Activated T-cell treated with anti-CD3 and anti-CD28 coated beads, Interleukin-2, amount 50 U/mL, for 1 hour (primary cell): ENCODE data around the gene SIN3A.

Experiments used
- DNase-seq: peaks from one replicate; pipeline ENCODE4 v3.0.0-alpha.2; 2020

SIN3A gene

DNA sequence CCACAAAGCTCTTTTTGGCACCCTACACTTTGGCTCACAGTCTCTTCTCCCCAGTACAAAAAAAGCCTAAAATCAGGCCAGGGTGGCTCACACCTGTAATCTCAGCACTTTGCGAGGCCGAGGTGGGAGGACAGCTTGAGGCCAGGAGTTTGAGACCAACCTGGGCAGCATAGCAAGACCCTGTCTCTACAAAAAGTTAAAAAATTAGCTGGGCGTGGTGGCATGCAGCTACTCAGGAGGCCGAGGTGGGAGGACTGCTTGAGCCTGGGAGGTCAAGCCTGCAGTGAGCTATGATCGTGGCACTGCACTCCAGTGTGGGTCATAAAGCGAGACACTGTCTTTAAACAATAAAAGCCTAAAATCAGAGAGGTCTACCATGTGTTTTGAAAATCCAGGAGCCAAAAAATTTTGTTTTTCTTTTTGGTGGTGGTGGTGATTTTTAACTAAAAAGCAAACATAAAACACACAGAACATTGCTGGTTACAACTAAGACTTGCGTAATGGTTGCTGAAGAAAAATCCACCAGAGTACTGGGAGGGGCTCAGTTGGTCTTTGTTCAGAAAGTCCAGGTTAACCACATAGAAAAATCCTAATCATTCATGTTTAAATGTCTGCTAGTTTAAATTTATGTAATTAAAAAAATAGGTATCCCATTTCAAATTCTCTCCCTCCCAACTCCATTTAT is 81.5 kb downstream of the SIN3A start:
- DNase-seq: no peak

DNA sequence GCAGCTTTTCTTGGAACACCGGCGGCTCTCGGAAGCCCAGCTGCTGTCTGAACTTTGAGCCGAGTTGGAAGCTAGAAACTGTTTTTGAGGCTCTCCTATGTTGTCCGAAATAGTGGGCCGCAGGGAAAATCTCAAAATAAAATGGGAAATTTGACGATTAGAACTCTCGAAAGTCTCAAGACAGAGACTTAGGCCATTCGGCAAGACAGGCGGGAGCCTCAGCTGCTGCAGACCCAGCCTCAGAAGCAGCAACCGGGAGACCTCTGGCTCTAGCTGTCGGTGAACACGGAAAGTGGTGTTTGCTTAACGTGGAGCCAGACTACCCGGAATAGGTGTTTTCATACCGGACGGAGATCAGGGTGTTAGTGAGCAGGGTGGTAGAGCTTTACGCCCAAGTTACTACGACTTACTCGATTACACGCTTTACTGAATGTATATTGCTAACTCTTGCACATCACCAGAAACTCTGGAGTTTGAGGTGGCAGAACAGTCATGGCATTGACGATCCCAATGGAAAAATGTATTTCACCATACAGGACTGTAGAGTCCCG is 82.7 kb downstream of the SIN3A start:
- no peak for DNase-seq

DNA sequence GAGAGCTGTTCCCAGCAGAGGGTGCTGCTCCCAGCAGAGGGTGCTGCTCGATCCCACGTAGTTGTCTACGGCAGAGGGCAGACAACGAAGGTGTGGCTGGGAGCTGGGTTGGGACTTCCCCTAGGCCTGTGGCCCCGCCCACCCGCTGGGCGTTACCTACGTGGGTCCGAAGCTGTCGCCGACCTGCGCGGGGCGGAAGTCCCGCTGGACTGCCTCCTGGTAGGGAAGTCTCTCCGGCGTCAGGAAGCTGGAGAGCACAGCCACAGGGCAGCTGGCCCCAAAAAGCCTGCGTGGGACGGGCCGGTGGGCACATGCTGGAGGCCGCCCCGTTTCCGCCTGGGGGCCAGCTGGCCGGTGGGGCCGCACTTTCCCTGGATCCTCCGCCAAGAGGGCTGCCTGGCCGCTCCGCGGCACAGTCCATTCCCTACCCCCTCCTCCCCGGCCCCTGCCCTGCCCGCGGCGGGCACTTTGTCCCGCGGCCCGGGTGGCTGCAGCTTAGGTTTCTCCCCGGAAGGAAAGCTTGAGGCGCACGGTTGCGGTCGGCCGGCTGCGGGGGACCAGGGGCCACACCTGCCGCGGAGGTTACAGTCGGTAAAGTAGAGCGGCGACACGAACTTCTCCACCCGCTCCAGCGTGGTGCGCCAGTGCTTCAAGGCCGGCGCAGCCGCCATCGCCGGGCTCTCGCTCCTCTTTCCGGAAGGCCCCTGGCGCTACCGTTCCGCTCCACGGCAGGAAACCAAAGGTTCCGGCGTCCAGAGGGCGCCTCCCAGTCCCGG is 83.4 kb downstream of the SIN3A start, which contains the start of gene MAN2C1:
Gene MAN2C1, minus strand, starts transcription at position 695 of the 776 bp plus-strand sequence. Its CDS starts 24 bp downstream, at position 671.
- DNase-seq: peak; percentile 92

DNA sequence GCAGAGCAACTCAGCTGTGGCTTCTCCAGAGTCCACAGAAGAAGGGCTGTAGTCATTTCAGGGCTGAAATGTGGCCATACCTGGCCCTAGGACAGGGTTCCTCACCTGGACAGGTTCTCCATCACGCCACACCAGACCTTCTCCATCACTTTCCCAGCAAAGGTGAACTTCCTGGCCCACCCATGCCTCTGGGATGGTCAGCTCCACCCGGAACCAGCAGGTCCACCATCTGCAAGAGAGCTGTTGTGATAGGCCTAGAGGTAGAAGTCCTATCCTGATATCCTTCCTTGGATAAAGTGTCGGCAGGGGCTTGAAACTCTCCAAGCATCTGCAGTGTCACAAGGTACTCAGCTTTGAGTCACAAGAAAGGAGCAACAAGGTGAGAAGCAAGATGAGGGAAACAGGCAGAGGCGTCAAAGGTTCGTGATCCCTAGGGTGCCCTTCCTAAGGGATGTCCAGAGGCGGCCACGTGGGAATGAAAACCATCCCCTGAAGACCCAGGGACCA is 84.0 kb downstream of the SIN3A start:
- no peak for DNase-seq

DNA sequence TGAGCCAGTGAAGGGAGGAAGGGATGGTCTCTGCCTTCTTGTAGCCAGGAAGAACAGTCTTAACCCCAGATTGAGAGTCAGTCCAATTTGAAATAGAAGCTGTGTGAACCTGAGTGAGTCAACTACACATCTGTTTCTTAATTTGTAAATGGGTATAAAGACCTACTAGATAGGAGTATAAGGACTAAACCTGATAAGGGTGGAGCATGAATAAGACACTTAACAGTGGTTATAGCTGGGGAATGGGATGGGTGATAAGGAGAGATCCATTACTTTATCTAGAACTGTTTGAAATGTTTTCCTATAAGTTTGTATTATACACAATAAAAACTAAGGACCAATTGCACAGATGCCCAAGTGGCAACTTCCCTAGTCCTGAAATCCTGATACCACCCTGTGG is 84.5 kb downstream of the SIN3A start:
- no peak for DNase-seq

DNA sequence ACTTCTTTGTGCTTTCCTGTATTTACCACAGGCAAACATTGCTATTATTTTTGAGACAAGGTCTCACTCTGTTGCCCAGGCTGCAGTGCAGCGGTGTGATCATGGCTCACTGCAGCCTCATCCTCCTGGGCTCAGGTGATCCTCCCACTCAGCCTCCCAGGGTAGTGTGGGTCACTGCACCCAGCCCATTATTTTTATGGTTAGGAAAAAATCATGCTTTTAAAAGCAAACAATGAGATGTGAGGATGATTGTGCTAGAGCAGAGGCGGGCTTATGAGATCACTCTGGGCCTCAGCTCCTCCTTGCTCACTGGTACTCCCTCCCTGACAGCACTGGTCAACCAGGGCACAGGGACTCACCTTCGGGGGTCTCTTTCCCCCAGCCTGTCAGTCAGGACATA is 85.3 kb downstream of the SIN3A start:
- no peak for DNase-seq

DNA sequence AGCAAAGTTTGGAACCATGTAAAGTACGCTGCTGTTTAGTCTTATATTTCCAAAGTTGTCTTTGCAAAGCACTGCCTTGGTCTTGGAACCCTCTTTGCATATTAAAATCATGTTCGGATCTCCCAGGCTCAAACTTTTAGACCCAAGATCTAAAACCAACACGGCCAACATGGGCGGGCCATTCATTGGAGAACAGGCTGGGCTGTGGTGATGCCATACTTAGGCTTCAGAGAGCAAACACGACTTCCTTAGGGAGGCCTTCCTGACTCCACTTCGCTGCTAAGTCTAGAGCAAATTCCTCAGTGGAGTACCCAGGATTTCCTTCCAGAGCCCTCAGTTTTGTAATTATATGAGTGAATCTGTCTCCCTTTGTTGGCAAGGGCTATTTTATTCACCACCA is 86.6 kb downstream of the SIN3A start:
- no peak for DNase-seq

DNA sequence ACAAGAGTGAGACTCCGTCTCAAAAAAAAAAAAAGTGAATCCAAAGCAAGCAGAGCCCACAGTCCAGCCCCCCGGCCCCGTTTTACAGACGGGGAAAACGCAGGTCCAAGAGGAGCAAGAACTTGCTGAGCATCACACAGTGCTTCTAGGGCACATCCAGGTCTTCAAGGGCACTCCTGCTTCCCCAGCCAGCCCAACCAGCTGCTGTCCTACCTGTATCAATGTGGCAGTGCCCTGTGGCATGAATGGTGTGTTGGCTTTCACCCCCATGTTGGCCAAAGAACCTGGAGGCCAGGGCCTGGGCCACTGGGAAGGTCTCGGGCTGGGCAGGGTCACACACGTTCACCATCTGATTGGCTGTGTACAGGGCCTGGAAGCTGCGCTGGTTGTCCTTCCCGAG is 87.7 kb downstream of the SIN3A start:
- no peak for DNase-seq

DNA sequence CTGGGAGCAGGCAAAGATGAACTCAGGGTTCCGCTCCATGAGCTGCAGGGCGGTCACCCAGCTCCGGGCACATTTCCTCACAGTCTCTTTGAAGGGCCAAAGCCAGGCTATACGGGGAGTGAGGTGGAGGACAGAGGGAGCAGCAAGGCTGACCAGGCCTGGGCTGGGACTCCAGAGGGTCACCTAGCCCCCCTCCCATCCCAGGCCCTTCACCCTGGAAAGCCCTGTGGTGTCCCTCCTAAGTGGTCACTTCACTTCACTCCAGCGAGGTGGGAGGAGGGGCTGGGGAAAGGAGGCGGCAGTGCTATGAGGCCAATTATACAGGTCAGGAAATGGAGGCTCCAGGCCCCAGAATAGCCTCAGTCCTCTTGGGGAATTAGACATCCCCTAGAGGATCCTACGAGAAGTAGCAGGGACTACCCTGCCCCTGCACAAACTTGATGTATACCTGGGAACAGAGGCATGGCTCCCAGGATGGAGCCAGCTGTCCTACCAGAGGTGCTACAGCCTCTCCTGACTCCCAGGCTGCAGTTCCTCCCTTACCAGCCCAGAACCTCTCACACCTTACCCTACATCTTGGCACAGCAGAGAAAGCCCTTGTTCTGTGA is 88.7 kb downstream of the SIN3A start:
- no peak for DNase-seq

DNA sequence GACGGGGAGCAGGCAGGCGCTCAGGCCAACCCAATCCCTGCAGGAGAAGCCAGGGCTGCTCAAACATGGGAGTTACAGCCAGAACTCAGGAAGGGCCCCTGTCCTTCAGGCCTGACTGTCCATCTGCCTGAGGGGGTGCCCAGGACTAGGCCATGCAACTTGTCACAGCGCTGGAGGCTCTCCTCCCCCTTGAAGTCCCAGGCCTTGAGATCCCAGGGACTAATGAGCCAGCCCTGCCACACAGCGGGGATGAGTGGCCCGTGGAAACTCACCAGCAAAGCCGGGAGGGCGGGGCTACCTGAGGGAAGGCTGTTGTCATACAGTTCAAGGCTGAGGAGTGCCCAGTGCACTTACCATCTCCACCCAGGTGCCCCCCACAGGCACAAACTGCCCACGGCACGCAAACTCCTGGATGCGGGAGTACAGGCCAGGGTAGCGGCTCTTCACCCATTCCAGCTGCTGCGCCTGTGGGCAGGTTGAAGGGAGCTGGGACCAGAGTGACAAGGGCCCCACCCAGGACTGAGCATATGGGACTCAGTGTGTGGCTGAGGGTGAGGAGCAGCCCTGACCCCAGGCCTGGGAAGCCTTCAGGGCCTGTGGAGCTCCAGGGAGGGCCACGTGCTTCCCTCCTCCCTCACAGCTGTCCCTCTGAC is 89.4 kb downstream of the SIN3A start:
- no peak for DNase-seq

DNA sequence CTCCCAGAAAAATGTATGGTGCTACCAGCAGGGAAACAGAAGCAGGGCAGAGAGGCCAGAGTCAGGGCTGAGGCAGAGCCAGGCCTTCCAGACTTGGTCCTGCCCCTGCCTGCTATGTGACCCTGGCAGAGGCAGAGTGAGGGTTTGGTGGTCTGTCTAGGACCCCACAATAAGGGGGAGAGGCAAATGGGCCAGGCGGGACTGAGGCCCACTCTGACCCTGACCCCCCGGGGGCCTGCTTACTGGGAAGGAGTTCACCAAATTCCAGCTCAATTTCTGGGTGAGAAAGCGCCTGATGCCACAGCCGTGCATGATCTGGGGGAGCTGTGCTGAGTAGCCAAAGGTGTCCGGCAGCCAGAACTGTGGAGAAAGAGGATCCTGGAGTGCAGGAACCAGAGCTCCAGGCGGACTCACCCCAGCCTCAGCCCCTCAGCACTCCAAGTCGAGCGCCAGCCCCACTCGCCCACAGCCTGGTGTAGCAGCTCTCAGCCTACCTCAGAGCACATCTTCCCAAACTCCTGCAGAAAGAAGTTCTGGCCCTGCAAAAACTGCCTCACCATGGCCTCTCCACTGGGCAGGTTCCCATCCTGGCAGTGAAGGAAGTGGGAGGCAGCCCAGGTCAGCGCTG is 90.0 kb downstream of the SIN3A start:
- DNase-seq: no peak

DNA sequence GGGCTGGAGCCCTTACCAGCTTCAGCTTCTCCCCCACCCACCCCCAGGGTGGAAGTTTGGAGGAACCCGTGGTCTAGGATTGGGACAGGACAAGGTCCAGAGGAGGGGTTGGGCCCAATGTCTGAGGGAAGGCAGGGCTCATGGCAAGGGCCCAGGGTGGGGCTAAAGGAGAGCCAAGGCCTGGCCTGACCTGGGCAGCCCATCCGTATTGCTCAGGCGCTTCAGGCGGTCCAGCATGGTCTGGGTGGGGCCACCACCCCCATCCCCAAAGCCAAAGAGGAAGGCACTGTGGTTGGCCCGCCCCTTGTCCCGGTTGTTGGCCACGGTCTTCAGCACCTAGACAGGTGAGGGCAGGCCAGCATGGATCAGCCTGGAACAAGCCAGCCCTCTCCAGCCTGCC is 90.6 kb downstream of the SIN3A start:
- no peak for DNase-seq

DNA sequence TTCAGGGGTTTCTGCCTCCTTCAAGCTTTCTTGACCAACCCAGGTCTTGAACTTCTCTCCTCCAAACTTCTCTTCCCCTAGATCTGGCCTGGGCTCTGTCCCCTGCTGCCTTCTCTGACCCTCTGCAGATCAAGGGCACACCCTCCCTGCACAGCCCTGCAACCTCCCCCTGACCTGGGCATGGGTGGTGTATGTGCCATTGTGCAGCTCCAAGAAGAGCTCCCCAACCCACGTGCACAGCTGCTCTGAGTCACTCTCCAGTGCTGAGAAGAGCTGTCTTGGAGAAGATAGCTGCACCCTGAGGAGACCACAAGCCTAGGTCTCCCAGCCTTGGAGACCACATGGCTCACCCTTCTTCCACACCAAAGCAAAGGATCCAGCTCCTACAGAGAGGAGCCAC is 91.1 kb downstream of the SIN3A start:
- no peak for DNase-seq

DNA sequence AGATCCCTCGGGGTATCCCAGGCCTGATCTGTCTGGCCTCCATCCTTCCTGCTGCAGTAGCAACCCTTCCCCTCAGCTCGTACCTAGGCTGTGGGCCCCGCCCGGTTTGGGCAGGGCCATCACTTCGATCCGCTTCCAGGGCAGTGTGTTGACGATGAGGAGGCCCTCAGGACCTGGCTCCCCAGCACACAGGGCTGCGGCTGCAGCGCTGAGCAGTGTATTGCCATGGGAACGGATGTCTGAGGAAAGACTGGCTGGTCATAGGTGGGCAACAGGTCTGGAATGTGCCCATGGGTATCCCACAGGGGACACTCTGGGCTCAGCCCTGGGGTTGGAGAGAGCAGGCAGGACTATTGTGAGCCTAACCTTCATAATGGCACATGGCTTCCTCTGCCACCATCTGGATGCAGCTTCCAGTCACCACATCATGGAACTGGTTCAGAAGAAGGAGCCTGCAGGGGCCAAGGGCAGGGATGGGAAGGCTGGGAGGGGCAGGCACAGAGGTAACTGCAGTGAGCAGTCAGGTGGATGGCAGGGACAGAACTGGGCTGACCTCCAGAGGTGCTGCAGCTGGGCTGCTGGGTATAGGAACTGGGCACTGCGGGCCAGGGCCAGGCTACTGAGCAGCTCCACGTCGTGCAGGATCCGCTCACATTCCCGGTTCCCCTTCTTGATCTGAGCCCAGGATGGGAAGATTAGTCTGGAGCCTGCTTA is 91.8 kb downstream of the SIN3A start:
- DNase-seq: no peak

DNA sequence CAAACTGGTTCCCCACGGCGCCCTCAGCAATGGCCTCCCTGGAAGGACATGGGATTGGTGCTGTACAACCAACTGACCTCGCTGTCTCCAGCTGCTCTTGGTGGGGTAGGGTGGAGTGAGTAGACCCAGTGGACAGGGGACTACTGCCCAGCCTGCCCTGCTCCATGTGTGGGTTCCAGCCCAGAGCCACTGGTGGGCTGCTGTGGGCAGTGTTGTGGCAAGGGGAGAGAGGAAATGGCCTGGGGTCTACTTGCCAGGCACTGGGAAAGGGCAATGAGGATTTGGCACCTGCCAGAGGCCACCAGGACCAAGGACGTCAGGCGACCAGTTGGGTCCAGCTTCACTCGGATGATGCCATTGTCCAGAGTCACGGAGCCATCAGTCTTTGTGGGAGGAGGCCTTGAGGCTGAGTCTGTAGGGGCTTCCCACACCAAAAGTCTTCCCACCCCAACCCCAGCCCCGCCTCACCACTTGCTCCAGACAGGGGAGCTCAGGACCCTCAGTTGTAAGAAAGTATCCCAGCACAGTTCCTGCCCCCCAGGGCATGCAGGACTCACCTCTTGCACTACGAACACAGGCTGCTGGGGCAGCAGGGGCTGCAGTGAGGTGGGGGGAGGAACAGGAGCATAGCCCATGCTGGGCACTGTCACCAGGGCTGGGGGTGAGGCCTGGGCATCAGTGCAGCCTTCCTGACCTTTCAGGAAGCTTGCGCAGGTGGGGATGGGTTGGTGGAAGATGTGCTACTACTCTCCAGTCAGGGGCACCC is 92.5 kb downstream of the SIN3A start:
- DNase-seq: no peak

DNA sequence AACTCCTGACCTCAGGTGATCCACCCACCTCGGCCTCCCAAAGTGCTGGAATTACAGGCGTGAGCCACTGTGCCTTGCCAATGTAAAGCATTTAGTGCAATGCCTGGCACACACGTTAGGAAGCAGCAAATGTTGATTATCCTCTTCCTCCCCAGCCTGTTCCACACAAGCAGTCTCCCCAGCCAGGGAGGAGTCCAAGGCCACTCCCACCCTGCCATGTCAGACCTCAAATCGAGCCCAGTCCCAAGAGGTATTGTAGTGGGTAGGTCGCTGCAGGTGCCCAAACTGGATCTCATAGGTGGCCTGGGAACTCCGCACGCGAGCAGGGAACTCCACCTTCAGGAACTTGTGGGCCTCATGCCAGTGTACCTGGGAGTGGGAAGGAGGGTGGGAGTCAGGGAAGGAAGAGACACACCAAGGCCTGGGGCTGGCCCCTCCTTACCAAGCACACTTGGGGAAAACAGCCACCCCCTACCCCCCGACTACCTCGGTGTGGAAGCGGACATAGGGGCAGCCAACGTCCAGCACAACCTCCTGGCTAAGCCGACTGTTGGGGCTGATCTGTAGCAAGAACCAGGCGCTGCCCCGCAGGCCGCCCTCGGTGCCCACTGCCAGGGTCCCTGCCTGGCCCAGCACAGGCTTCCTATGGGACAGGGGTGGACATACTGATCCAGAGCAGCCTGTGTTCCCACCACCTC is 93.4 kb downstream of the SIN3A start:
- no peak for DNase-seq

DNA sequence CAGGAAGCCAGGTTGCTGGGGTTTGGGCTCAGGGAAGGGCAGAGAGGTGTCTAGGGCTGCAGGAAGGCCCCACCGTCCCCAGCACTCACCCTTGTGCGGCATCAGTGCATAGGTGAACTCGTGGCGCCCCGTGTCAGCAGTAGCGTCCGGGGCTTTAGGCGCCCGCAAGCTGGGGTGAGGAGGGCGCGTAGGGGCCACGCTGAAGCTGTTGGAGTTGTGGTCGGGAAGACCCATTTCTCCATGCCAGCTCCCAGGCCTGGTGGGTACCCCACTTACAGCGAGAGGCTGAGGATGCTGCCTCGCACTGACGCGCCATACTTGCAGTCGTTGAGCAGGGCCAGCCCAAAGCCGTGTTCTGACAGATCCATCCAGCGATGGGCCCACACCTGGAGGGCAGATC is 95.0 kb downstream of the SIN3A start:
- no peak for DNase-seq

DNA sequence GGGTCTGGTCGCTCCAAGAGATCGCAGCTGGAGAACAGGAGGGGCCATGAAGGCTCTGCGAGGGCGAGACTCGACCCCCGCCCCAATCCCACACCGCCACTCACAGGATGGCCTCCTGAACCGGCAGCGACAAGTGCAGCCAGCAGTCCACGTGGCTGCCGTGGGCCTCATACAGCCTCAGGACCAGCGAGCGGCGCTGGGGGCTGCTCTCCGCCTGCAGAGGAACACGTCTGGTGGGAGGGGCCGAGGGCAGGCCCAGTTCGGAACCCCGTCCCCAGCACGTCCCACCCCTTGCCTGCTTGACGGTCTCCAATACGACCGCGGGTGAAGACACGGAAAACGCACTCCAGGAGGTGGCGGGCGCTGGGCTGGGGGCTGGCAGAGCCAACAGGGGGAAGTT is 95.5 kb downstream of the SIN3A start:
- no peak for DNase-seq

DNA sequence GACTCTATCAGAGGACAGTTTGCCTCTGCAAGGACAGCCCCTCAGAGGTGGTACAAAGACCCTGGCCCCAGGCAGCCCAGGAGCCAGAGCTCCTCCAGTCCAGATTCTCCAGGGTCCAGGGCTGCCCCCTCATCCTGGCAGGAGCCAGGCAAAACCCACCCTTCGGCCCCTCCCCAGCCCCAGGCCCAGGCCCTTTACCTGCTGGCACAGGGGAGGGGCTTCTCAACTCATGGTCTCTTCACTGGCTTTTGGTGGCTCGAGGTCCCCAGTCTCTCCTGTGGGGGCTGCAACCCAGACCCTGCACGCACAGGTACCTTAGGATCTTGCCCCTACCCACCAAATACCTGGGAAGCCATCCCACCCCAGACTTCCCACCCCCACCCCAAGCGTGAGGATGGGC is 96.1 kb downstream of the SIN3A start:
- no peak for DNase-seq

DNA sequence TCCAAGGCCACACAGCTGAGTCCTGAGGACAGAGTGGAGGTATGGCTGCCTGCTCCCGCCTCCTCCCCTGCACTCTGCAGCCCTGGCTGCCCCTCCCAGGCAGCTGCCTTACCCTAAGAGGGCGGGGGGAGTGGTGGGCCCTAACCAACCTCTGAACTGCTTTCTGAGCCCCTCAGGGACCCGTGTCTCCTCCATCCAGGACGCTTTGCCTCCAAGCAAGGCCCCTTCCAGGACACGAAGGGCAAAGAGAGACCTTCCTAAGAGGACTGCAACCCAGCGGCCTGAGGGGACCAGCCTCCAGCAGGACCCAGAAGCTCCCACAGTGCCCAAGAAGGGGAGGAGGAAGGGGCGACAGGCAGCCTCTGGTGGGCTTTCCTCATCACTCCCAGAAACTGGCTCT is 97.0 kb downstream of the SIN3A start:
- DNase-seq: no peak

DNA sequence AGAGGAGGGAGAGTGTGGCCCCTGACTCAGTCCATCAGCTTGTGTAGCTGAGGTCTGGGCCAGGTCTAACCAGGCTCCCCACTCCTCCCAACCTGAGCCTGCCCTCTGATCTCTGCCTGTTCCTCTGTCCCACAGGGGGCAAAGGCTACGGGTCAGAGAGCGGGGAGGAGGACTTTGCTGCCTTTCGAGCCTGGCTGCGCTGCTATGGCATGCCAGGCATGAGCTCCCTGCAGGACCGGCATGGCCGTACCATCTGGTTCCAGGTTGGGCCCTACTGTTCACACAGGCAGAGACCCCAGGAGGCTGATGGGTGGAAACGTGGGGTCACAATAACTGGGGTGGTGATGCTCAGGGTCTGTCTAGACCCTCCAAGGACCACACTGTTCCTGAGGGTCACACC is 97.9 kb downstream of the SIN3A start:
- DNase-seq: no peak
